Ovary (tissue), 1 donor: ENCODE data around the gene SERP1.

Experiments
- EP300 ChIP-seq: sonication (generic); formaldehyde crosslinking; IDR thresholded peaks from one replicate; pipeline ENCODE4 v1.6.1; 2017; ENCODE audit warnings: antibody characterized with exemption
- POLR2A ChIP-seq: fragments of 450-650 bp; IDR thresholded peaks from one replicate; pipeline ENCODE4 v1.6.1; 2017; ENCODE audit warnings: antibody characterized with exemption, mild to moderate bottlenecking, moderate library complexity

- TF ChIP-seq EP300 (no peak), POLR2A (no peak)
Observed at GRCh38 chr3:150540297-150540696, 6.0 kb downstream of the SERP1 start.
